HS-27A (cell line): Measurements from ENCODE around the gene FBXO10.
"Not testable (repeated sequence)": the region's sequence is repeated elsewhere in the genome, so short reads cannot be mapped to it uniquely, and the experiment has no call there.

Experiments used
- DNase-seq: peaks from one replicate; pipeline ENCODE4 v3.0.0-alpha.2; 2012; ENCODE audit warnings: low read depth, missing footprints

FBXO10 gene

GRCh38 chr9:37511016-37512010, 64.9 kb downstream of the FBXO10 start:
- DNase-seq: no peak

DNA sequence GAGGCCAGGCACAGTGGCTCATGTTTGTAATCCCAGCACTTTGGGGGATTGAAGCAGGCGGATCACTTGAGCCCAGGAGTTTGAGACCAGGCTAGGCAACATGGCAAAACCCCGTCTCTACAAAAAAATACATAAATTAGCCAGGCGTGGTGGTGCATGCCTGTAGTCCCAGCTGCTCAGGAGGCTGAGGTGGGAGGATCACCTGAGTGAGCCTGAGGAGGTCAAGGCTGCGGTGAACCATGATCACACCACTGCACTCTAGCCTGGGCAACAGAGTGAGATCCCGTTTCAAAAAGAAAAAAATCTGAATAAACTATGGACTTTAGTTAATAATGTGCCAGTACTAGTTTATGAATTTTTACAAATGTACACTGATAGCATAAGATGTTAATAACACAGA, 66.1 kb downstream of the FBXO10 start:
- not testable (repeated sequence) for DNase-seq

- no peak for DNase-seq
Measured at GRCh38 chr9:37509536-37509935, 66.6 kb downstream of the FBXO10 start.

DNA sequence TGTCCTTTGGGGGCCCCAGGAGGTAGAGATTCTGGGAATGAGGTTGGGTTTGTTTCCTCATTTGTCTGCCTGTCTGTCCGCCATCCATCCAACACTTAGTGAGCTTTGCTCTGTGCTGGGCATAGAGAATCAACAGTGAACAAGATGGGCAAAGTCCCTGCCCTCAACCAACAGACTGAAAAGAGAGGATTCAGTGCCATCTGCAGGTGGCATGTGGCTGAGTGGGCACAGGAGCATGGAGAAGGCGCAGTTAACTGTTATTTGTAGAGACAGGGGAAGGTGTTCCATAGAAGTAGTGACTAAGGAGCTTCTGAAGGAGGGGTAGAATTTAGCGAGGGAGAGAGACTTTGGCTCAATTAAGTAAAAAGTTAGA, 67.4 kb downstream of the FBXO10 start:
- no peak for DNase-seq

- no peak for DNase-seq
Measured at GRCh38 chr9:37508135-37508833, 67.9 kb downstream of the FBXO10 start.

- DNase-seq: no peak
Measured at GRCh38 chr9:37507566-37508134, 68.5 kb downstream of the FBXO10 start.

DNA sequence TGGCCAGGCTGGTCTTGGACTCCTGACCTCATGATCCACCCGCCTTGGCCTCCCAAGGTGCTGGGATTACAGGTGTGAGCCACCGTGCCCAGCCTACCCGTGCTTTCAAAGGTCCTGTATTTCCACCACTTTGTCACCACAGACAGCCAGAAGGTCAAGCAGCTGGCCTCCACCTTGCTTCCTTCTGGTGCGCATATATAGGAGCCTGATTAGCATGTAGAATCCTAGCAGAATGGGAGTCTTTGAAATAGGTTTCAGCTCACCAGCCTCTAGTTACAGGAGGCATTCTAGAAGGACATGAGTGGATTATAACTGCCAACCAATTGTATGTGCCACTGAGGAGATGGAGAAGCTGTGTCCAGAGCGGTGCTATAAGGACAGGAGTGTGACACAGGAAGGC, 71.6 kb downstream of the FBXO10 start:
- DNase-seq: no peak

DNA sequence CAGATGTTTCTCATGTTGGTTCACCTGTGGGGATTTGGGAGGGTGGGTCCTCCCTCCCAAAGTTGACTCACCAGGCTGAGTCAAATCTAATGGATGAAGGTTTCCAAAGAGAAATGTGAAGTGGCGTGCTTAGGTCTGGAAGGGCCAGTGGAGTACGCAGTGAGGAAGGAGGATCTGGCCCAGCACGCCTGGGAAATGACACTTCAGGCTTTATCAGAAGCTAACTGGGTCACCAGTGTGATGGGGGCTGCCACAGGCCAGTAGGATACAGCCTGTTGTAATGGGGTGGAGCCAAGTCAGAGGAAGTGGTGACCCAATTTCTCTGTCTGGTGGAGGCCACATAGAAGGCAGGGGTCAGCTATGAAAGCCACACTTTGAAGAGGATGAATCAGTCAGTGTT, 72.4 kb downstream of the FBXO10 start:
- DNase-seq: no peak

DNA sequence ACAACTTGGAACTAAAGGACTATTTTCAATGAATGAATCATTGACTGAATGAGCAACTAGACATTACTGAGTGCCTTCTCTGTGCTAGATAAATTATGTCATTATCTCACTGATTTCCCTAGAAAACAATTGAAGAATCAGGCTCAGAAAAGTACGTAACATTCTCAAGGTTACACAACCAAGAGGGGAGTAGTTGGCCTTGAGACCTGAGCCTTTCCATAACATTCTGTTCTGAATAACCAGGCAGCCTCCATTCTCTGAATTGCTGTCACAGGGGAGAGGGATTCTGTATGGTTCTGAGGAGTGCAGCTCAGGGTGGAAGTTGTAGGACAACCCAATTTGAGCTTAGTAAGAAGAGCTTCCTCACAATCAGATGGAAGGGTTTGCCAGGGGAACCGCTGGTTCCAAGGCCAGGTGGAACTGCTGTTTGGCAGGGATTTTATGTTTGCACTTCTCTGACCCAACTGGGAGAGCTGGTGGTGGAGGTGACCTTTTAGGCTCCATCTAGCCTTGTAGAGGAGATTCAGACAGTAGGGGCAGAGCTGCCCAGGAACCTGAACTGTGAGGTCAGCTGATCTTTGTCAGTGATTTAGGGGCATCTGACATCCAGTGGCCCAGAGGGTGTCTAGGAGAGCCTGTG, 74.1 kb downstream of the FBXO10 start:
- DNase-seq: no peak

DNA sequence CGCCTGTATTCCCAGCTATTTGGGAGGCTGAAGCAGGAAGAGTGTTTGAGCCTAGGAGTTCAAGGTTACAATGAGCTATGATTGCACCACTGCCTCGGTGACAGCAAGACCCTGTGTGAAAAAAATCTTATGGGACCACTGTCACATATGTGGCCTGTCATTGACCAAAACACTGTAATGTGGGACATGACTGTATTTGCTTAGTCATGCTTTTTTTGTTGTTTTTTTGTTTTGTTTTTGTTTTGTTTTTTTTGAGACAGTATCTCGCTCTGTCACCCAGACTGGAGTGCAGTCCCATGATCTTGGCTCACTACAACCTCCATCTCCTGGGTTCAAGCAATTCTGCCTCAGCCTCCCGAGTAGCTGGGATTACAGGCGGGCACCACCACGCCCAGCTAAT, 76.9 kb downstream of the FBXO10 start:
- DNase-seq: no peak

DNA sequence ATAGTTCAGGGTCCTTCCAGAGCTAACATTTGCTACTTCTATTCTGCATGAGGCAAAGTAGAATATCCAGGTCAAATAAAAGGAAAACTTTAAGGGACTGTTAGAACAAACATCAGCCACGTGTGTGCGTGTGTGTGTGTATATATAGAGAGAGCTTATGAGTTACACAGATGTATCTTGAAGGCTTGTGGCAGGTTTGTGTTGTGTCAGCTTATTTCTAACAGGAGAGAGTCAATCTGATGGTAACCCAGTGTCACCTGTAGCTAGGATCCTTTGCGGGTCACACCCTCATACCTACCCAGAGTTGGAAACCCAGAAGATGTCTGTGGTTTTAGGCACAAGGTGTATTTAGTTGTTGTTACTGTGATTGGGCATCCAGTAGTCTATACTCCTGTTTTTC, 77.7 kb downstream of the FBXO10 start:
- DNase-seq: no peak

- DNase-seq: no peak
Measured at GRCh38 chr9:37497320-37497719, 78.9 kb downstream of the FBXO10 start.

GRCh38 chr9:37496020-37496419, 80.2 kb downstream of the FBXO10 start:
- DNase-seq: no peak

DNA sequence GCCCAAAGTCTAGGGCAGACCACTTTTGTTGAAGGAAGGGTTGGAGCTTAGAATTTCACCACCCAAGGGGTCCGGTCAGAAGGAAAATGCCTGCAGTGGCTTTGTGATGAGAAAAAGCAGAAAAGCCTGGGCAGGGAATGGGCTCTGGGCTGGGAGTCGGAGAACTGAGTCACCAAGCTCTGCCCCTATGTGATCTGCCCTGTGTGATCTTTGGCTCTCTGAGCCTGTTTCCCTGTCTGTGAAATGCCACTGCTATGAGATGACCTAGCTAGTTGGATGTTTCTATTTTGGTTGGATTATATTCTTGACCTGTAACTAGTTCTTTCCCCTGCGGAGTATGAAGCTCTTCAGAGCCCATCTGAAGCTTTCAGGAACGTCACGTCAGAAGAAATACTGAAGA, 80.6 kb downstream of the FBXO10 start:
- no peak for DNase-seq

DNA sequence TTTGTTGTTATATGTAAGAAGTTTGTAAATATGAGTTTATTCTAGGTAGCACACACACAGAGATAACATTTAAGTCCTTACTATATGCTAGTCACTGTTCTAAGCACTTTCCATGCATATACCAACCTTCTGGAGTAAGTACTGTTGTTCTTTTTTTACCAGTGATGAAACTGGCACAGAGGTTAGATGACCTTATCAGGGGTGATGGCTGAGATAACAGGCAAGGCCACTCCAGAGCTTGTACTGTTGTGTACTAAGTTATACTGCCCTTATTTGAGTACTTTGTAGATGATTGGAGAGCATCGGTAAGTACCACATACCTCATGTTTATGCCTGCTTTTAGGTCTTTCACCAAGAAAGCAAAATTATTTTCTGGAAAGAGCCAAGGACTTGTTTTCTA, 84.2 kb downstream of the FBXO10 start:
- no peak for DNase-seq

DNA sequence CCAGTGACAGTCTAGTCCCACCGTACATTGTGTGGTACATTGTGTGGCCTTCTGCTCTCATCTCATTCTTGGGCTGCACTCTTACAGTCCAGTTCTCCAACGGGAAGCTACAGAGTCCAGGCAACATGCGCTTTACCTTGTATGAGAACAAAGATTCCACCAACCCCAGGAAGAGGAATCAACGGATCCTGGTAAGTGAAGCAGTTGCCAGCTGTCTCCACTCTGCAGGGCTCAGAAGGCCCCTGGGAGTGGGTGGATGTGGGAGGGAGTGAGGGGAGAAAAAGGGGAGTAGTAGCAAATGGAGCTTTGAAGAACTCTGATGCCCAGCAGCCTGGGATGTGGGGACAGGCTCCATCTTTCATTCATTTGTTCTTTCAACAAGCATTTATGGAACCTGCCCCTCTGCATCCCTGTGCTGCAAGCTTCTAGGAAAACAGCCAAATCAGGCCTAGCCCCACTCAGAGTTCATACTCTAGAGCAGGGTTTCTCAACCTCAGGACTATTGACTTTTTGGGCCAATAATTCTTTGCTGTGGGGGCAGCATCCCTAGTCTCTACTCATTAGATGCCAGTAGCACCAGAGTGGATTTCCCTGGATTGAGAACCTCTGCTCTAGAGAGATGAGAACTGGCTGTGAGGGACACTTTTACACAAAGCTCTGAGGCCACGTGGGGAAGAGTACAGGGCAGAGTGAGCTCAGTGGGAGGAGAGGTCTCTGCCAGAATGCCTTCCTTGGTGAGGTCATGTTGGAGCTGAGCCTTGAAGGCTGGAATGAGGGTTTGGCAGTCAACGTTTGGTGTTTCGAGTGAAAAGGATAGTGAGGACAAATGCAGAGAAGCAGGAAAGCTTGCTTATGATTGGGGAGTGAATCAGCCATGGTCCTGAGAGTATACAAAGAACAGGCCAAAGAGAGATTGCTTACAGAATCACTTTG, 89.3 kb downstream of the FBXO10 start:
- DNase-seq: no peak

DNA sequence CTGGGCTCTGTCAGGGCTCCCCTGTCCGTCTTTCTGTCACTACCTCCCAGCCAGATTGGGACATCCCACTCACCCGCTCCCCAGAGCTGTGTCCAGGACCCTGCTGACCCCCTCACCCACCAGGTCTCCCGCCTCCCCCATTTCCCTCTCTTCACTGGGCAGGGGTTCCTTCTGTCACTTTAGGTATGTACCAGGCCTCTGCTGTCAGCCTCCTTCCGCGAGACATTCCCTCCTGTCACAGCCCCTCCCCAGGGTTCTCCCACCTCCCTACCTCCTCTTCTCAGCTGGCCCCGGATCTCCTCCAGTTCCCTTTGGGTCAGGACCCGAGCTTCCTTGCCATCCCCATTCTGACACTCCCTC, 89.9 kb downstream of the FBXO10 start:
- no peak for DNase-seq

GRCh38 chr9:37485389-37486255, 90.6 kb downstream of the FBXO10 start, which contains the start of gene POLR1E:
TSS of gene POLR1E (plus strand) at chr9:37485948. CDS start at chr9:37486048, 100 bp downstream.
- no peak for DNase-seq

- no peak for DNase-seq
Measured at GRCh38 chr9:37480759-37481158, 95.4 kb downstream of the FBXO10 start.

DNA sequence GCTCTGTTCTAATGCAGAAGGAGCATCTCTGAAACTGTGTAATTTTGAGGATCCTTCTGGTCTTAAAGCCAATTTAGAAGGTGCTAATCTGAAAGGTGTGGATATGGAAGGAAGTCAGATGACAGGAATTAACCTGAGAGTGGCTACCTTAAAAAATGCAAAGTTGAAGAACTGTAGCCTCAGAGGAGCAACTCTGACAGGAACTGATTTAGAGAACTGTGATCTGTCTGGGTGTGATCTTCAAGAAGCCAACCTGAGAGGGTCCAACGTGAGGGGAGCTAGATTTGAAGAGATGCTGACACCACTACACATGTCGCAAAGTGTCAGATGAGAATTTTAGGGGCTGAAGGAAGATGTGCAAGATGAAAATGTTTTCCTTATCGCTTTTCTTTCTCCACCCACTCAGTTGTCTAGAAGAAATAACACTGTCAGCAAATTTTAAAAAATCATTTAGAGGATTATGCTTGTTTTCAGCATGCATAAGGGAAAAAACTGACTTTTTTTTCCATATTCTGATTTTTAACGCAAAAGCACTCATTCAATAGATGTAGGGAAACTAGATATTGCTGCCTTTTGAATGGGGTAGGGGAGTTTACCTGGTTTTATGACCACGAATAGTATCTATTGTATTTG, 98.1 kb downstream of the FBXO10 start:
- not testable (repeated sequence) for DNase-seq
